HUES64 (cell line): ENCODE measurements around the gene MYO10.
"Not testable (repeated sequence)": the region's sequence is repeated elsewhere in the genome, so short reads cannot be mapped to it uniquely, and the experiment has no call there.

Source experiments
- H3K27ac ChIP-seq: 2 replicates; pipeline ENCODE4 v1.7.0; 2013; ENCODE audit warnings: low read depth, low read length, inconsistent platforms
- H3K27me3 ChIP-seq: 2 replicates; pipeline ENCODE4 v1.6.1; 2013; ENCODE audit warnings: mild to moderate bottlenecking, low read length; ENCODE audit not compliant: insufficient read depth
- H3K36me3 ChIP-seq: 2 replicates; pipeline ENCODE4 v1.6.1; 2013; ENCODE audit warnings: mild to moderate bottlenecking, low read length; ENCODE audit not compliant: insufficient read depth
- H3K4me1 ChIP-seq: 2 replicates; pipeline ENCODE4 v1.6.1; 2013; ENCODE audit warnings: mild to moderate bottlenecking, low read length, moderate library complexity; ENCODE audit not compliant: insufficient read depth
- H3K4me3 ChIP-seq: 2 replicates; pipeline ENCODE4 v1.5.1; 2013; ENCODE audit warnings: mild to moderate bottlenecking, low read length, moderate library complexity
- H3K9ac ChIP-seq: 2 replicates; pipeline ENCODE4 v1.6.1; 2013; ENCODE audit warnings: mild to moderate bottlenecking, low read depth, low read length
- H3K9me3 ChIP-seq: 2 replicates; pipeline ENCODE4 v1.6.1; 2013; ENCODE audit warnings: low read depth, low read length; ENCODE audit not compliant: insufficient read depth
- WGBS: fragments of 150-250, 120-280 bp; methylation state at CpG from one replicate; pipeline ENCODE4 v1.1.7; 2013; ENCODE audit warnings: missing lambda C conversion rate; 5-methylcytosine and 5-hydroxymethylcytosine counted together

The MYO10 gene

DNA sequence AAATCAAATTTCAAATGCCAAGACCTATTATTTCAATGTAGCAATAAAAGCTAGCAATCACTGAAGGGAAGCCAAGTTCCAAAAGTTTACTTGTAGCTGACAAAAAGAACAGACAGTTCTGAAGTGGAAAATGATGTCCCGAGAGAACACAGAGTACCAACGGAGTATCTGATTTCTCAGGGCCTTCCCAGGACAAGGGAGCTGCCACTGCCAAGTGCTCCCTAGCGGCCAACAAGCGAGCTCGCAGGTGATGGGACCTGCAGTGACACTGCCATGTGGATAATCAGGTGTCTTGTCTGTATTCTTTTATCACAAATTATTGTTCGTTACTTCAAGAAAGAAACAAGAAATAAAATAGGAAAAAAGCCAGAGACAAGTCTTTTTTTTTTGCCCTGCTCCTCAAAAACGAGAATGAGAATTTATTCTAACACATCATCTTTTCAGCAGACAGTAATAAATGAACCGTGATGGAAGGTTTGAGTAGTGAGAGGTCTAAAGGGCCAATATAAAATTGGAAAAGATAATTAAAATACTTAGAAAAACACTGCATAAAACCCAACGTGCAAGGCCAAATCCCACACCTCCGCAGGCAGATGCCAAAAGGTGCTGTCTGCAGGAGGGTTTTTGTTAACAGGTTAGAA is 159.4 kb downstream of the MYO10 start:
- Histone ChIP-seq H3K9ac (no peak overlapping the region), H3K4me1 (peaks cover 4% of the 10 kb centered on the region), H3K9me3 (no peaks in the 10 kb centered on the region), H3K27ac (no peak overlapping the region), H3K36me3 (peaks cover 22% of the 10 kb centered on the region; the same call in 1 of the 2 replicates), H3K27me3 (no peaks in the 10 kb centered on the region), H3K4me3 (no peak overlapping the region)
- WGBS, result 53% methylated on average over 8 of the region's 10 CpGs

DNA sequence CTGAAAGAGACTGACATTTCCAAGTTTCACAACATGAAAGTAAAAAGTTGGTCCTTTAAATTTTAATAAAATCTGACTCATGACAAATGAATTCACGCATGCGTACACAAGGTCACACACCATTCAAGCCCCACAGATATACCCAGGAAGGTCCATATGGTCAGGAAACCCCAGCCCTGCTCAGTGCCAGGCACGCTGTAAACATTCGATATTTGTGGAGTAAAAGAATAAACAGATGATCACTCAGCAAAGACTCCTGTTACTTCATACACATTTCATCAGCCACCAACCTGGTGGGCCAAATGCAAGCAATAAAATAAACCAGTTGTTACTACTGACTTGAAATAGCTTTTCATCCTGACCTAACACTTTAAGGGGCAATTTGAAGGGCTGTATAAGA is 161.3 kb downstream of the MYO10 start:
- no peak overlapping the region for H3K4me3 ChIP-seq
- H3K36me3 ChIP-seq, result peaks cover 9% of the 10 kb centered on the region; the same call in 1 of the 2 replicates
- no peak overlapping the region for H3K9ac ChIP-seq
- no peaks in the 10 kb centered on the region for H3K27me3 ChIP-seq
- H3K4me1 ChIP-seq, result peaks cover 4% of the 10 kb centered on the region
- 97% methylated on average over 4 of the region's 4 CpGs for WGBS
- H3K27ac ChIP-seq, result no peak overlapping the region
- H3K9me3 ChIP-seq, result no peaks in the 10 kb centered on the region

DNA sequence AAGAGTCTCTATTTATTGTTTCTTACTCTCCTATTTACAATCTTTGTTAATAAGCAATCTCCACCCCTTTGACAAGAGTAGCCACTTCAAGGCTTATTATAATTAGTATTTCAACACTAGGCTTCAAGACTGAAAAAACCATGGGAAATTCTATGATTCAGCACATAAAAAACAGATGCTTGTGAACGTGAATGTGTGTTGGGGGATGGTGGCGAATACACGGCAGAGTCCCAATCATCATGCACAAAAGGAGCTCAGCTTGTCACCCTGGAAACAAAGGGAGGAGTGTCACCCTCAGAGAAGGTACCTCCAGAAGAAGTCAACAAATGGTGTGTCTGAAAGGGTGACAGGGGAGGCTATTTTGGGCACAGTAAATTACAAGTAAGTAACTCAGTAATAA is 162.1 kb downstream of the MYO10 start:
- Histone ChIP-seq H3K9ac (no peak overlapping the region), H3K27me3 (no peaks in the 10 kb centered on the region), H3K27ac (no peak overlapping the region), H3K36me3 (peaks cover 3% of the 10 kb centered on the region; the same call in 1 of the 2 replicates), H3K4me1 (peaks cover 4% of the 10 kb centered on the region), H3K9me3 (no peaks in the 10 kb centered on the region), H3K4me3 (no peak overlapping the region)
- 60% methylated on average over 3 of the region's 3 CpGs for WGBS

DNA sequence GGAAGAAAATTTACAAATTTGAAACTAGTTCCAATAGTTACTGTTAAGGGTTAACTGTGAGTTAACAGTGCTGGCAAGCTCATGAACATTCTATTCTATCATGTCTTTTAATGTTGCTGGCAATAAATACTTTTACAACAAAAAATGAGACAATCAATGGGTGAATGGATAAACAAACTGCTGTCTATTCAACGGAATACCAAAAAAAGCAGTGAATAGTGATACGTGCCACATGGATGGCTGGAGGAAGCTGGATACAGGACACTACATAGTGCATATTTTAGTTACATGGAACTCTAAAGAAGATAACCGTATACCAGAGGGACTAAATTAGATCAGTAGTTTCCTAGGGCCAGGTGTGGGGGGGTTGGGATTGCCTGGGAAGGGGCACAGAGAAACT is 163.5 kb downstream of the MYO10 start:
- Histone ChIP-seq H3K27me3 (no peaks in the 10 kb centered on the region), H3K4me1 (peaks cover 11% of the 10 kb centered on the region), H3K36me3 (peaks cover 10% of the 10 kb centered on the region; the same call in 1 of the 2 replicates), H3K27ac (no peak overlapping the region), H3K9me3 (no peaks in the 10 kb centered on the region), H3K4me3 (no peak overlapping the region), H3K9ac (no peak overlapping the region)
- 93% methylated on average over 3 of the region's 3 CpGs for WGBS

DNA sequence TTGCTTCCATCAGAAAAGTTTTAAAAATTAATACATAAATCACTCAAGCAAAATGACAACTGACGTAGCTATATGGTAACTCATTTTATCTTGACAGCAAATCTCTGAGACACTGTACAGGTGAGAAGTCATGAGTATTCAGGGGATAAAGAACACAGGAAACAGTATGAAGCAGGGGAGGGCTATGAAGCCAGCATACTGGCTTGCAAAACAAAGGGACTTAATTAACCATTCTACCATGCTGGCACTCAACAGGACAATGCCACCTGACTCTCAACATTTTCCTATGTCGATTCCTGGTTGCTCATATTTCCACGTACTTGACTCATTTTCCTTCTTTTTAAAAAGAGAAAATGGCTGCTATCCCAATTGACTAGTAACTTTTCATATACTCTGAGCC is 167.9 kb downstream of the MYO10 start:
- Histone ChIP-seq H3K4me1 (peaks cover 7% of the 10 kb centered on the region; the same call in 1 of the 2 replicates), H3K4me3 (no peak overlapping the region), H3K9ac (no peak overlapping the region), H3K9me3 (no peaks in the 10 kb centered on the region), H3K36me3 (peaks cover 37% of the 10 kb centered on the region), H3K27me3 (no peaks in the 10 kb centered on the region), H3K27ac (no peak overlapping the region)
- 85% methylated on average over 3 of the region's 3 CpGs for WGBS

DNA sequence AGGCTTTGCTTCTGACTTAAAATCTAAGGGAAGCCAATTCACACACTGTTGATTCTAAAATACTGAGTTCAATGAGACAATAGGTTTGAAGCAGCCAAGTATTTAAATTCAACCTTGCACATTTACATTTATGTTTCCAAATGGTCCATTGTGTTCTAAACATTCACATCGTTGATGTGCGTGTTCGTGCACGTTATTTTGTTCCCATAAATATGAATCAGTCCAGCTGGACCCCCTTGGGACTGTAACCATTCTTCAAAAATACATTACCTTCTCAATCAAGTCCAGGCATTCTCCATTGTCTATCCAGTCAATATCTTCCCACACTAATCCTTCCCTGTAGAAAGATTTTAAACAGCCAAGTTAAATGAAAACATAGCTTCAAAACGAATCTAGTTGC is 172.9 kb downstream of the MYO10 start:
- no peak overlapping the region for H3K4me3 ChIP-seq
- H3K27me3 ChIP-seq, result no peaks in the 10 kb centered on the region
- H3K27ac ChIP-seq, result no peak overlapping the region
- peaks cover 10% of the 10 kb centered on the region for H3K4me1 ChIP-seq
- H3K36me3 ChIP-seq, result peaks cover 74% of the 10 kb centered on the region
- H3K9ac ChIP-seq, result no peak overlapping the region
- H3K9me3 ChIP-seq, result no peaks in the 10 kb centered on the region
- WGBS, result 95% methylated on average over 5 of the region's 5 CpGs

DNA sequence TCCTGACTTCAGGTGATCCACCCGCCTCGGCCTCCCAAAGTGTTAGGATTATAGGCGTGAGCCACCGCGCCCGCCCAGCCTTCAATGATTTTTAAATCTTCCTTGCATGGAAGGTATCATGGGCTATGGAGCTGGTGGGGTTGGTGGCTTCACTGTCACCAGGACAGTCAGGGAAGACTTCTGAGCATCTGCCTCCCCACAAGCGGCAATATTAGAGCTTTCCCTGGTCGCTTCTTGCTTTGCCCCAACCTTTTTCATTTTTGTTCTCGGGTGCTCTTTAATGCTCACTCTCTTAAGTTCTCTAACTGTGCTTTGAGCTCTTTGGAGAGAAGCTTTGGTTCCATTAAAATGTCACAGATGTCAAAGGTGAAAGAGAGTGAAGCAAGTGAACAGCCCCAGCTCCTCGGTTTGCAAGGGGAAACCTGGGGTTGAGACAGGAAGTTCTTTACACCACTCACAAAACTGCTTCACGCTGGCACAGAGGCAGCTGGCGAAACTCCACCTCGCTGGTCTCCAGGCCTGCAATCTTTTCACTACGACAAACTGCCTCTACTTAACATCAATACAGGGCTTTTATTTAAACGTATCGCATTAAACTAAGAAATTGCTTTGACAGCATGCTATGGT is 176.8 kb downstream of the MYO10 start:
- 94% methylated on average over 16 of the region's 16 CpGs for WGBS
- Histone ChIP-seq H3K9ac (peak overlapping the region; percentile 31; the same call in 1 of the 2 replicates), H3K4me1 (peaks cover 15% of the 10 kb centered on the region), H3K27me3 (no peaks in the 10 kb centered on the region), H3K4me3 (no peak overlapping the region), H3K36me3 (peaks cover 69% of the 10 kb centered on the region), H3K9me3 (no peaks in the 10 kb centered on the region), H3K27ac (0 out of 2 replicates have a peak overlapping the region, but pooled peaks have one; percentile 25)

DNA sequence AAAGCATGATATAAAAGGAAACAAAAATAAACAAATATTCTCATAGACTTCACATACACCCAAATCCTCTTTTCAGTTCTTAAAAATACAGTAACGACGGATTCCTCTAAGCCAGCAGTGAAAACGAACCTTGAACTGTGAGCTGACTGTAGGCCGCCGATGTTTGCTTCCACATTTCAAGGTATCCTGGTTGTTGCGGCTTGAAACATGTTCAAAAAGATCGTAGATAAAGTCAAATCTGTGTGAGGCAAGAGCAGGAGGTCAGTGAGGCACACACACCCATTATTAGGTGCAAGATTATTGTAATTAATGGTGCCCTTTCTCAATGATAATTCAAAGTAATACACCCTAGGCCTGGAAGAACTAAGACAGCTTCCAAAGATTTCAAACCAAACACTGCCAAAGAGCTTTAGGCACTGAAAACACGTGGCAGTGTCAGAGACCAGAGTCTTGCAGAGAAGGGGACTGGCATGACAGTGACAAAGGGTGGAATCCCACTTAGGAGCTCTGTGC is 178.0 kb downstream of the MYO10 start:
- peaks cover 56% of the 10 kb centered on the region for H3K36me3 ChIP-seq
- no peak overlapping the region for H3K4me3 ChIP-seq
- WGBS, result 95% methylated on average over 8 of the region's 8 CpGs
- peaks cover 22% of the 10 kb centered on the region for H3K4me1 ChIP-seq
- H3K9ac ChIP-seq, result no peak overlapping the region
- no peak overlapping the region for H3K27ac ChIP-seq
- no peaks in the 10 kb centered on the region for H3K9me3 ChIP-seq
- no peaks in the 10 kb centered on the region for H3K27me3 ChIP-seq

DNA sequence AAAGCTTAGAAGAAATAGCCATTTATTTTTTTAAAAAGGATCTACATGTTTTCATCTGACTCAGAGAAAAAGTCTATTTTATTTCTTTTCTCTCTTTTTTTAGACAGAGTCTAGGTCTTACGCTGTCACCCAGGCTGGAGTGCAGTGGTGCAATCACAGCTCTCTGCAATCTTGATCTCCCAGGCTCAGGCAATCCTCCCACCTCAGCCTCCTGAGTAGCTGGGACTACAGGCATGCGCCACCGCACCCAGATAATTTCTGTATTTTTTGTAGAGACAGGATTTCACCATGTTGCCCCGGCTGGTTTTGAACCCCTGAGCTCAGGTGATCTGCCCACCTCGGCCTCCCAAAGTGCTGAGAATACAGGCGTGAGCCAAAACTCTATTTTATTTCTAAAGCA is 178.5 kb downstream of the MYO10 start:
- not testable (repeated sequence) for H3K9ac ChIP-seq, H3K27me3 ChIP-seq, H3K9me3 ChIP-seq, H3K4me3 ChIP-seq, H3K27ac ChIP-seq
- peaks cover 52% of the 10 kb centered on the region for H3K36me3 ChIP-seq
- WGBS, result 95% methylated on average over 6 of the region's 6 CpGs
- peaks cover 22% of the 10 kb centered on the region for H3K4me1 ChIP-seq

DNA sequence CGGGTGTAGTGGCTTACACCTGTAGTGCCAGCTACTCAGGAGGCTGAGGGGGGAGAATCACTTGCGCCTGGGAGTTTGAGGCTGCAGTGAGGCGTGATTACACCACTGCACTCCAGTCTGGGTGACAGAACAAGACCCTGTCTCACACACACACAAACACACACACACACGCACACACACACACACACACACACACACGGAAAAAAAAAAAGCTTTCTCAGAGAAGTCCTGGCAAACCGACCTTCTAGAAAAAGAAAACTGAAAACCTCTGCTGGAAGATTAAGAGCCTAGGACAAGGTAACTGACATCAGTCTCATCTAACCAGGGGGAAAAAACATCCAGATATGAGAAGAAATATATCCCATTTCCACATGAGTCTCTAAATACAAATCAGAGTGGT is 178.9 kb downstream of the MYO10 start:
- peaks cover 48% of the 10 kb centered on the region for H3K36me3 ChIP-seq
- H3K27ac ChIP-seq, result no peak overlapping the region
- H3K4me1 ChIP-seq, result peaks cover 22% of the 10 kb centered on the region
- 73% methylated on average over 5 of the region's 6 CpGs for WGBS
- H3K27me3 ChIP-seq, result no peaks in the 10 kb centered on the region
- no peaks in the 10 kb centered on the region for H3K9me3 ChIP-seq
- no peak overlapping the region for H3K9ac ChIP-seq
- H3K4me3 ChIP-seq, result no peak overlapping the region

DNA sequence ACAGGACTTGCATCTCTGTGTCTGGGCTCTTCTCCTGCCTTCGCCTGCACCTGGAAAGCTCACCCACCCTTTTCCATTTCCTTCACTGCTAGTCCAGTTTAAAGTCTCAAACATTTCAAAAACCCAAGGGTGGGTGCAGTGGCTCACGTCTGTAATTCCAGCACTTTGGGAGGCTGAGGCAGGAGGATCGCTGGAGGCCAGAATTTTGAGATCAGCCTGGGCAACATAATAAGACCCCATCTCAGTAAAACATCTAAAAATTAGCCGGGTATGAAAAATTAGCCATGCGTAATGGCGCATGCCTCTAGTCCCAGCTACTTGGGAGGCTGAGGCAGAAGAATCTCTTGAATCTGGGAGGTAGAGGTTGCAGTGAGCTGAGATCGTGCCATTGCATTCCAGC is 179.4 kb downstream of the MYO10 start:
- 94% methylated on average over 7 of the region's 7 CpGs for WGBS
- Histone ChIP-seq H3K36me3 (peaks cover 43% of the 10 kb centered on the region), H3K4me1 (peaks cover 27% of the 10 kb centered on the region)

More for the DNA sequence above, 179.4 kb downstream of the MYO10 start:
- Histone ChIP-seq H3K27ac (no peak overlapping the region), H3K9ac (no peak overlapping the region), H3K9me3 (no peaks in the 10 kb centered on the region), H3K27me3 (no peaks in the 10 kb centered on the region), H3K4me3 (no peak overlapping the region)
